LNCaP clone FGC (cell line): ENCODE data around the gene PRSS16.
"Not testable (repeated sequence)": the region's sequence is repeated elsewhere in the genome, so short reads cannot be mapped to it uniquely, and the experiment has no call there.

ENCODE experiments used
- DNase-seq: peaks from one replicate; pipeline ENCODE4 v3.0.0-alpha.2; 2011; ENCODE audit warnings: low read depth
- H3K4me3 ChIP-seq: 2 replicates; pipeline ENCODE4 v1.5.1; 2011; ENCODE audit warnings: mild to moderate bottlenecking, low read depth, low read length, control low read depth
- TF ChIP-seq, protein P1 (sequence below): IDR thresholded peaks from 2 replicates; pipeline ENCODE4 v1.5.1; 2012; ENCODE audit warnings: mild to moderate bottlenecking; ENCODE audit not compliant: control insufficient read depth, insufficient read depth; ENCODE audit errors: extremely low read depth

Gene PRSS16, protein sequence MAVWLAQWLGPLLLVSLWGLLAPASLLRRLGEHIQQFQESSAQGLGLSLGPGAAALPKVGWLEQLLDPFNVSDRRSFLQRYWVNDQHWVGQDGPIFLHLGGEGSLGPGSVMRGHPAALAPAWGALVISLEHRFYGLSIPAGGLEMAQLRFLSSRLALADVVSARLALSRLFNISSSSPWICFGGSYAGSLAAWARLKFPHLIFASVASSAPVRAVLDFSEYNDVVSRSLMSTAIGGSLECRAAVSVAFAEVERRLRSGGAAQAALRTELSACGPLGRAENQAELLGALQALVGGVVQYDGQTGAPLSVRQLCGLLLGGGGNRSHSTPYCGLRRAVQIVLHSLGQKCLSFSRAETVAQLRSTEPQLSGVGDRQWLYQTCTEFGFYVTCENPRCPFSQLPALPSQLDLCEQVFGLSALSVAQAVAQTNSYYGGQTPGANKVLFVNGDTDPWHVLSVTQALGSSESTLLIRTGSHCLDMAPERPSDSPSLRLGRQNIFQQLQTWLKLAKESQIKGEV

DNA sequence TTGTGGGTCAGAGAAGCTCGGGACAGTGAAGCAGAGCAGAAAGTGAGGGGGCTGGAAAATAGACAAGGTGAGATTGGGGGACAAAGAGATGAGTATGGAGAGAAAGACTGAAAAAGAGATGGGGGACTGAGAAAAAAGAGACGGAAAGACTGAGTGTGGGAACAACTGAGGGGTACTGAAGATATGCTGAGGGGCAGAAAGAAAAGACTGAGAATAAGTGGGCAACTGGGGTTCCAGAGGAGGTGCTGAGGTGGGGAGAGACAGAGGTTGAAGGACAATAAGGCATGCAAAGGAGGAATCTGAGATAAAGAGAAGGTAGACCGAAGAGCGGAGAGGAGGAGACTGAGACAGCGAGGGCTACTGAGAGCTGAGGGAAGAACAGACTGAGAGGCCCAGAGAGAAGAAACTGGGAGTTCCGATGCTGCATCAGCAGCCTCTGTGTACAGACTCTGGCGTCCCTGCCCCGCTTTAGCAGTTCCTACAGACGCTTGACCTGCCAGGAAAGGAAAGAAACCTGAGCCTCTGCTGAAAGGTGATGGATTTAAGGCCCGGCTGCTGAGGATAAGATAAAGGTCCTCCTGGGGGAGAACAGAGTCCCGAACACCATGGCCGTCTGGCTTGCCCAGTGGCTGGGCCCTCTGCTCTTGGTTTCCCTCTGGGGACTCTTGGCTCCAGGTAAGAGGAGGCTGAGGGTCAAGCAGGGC is at the start of gene PRSS16:
PRSS16 (plus strand) TSS at position 569 of the 704 bp plus-strand sequence; CDS start at position 606, 37 bp downstream.
- no peak within 1 kb of the TSS for H3K4me3 ChIP-seq
- DNase-seq, result no peak
- TF ChIP-seq, protein P1, sequence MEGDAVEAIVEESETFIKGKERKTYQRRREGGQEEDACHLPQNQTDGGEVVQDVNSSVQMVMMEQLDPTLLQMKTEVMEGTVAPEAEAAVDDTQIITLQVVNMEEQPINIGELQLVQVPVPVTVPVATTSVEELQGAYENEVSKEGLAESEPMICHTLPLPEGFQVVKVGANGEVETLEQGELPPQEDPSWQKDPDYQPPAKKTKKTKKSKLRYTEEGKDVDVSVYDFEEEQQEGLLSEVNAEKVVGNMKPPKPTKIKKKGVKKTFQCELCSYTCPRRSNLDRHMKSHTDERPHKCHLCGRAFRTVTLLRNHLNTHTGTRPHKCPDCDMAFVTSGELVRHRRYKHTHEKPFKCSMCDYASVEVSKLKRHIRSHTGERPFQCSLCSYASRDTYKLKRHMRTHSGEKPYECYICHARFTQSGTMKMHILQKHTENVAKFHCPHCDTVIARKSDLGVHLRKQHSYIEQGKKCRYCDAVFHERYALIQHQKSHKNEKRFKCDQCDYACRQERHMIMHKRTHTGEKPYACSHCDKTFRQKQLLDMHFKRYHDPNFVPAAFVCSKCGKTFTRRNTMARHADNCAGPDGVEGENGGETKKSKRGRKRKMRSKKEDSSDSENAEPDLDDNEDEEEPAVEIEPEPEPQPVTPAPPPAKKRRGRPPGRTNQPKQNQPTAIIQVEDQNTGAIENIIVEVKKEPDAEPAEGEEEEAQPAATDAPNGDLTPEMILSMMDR, result no peak

DNA sequence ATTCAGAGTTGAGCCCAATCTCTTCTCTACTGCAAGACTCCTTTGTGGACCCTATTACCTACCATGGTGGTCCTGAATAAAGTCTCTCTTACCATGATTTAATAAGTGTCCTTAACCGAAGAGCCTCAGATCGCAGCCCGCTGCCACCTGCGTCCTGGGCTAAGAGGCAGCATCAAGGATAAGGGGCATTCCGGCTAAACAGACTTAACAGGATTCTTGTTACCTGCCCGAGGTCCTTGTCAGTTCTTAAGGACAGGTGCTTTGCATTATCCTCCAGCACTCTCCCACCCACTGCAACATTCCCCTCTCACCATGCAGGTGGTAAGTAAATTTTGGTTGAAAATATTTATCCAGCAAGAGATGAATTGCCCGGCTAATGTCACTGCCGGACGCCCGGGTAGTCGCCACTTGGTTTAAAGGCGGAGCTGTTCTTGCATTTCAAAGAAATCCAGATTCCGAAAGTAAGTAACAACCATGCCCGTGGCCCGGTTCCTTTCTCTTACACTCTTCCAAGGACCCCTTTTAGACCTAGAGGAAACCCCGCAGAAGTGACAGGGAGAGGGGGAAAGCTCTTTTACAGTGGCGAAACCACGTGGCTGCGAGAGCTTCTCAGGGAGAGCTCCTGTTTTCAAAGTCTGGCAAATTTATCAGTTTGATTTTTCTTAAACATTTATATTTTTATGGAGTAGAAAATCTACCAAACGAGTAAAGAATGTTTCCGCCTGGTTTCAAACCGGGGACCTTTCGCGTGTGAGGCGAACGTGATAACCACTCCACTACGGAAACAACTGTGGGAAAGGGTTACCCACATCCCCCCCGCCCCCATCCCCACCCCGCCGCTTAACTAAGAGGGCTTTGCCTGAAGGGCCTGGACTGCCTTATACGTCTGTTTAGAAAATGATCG is 41.9 kb upstream of the PRSS16 start:
- TF ChIP-seq, protein P1, result no peak
- H3K4me3 ChIP-seq, result no peak overlapping the region
- no peak for DNase-seq

DNA sequence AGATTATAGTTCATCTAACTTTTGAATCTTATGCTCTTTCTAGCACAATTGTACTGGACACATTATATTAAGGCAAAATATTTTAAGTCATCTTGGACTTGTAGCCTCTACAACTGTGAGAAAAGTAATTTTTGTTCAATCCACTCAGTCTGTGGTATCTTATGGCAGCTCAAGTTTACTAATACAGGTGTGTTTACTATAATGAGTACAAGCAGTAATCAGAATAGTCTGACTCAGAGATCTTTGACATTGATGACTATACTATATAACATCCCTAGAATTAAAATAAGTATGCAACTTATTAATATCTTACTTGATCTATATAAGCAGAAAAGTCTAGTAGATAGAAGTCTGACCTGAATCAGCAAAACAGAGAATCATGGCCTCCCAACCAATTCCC is 40.7 kb upstream of the PRSS16 start:
- DNase-seq, result no peak
- TF ChIP-seq, protein P1, result no peak
- H3K4me3 ChIP-seq, result no peak overlapping the region

DNA sequence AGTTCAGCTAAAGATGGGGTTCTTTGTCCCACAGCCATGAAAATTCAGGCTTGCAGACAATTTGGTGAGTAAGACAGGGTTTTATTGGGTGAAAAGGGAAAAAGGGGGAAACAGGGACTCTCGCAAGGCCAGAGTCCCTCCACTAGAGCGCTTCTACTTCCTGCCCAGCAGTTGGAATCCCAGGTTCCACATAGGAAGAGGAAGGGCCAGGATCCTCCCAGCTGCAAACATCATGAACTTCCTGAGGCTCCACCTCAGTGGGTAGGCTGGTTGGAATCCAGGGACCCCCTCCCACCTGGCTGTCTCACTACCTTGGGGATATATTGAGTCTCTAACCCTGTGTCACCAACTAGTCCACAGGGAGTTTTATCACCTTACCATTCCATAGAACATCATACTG is 39.5 kb upstream of the PRSS16 start:
- no peak overlapping the region for H3K4me3 ChIP-seq
- TF ChIP-seq, protein P1, result no peak

DNA sequence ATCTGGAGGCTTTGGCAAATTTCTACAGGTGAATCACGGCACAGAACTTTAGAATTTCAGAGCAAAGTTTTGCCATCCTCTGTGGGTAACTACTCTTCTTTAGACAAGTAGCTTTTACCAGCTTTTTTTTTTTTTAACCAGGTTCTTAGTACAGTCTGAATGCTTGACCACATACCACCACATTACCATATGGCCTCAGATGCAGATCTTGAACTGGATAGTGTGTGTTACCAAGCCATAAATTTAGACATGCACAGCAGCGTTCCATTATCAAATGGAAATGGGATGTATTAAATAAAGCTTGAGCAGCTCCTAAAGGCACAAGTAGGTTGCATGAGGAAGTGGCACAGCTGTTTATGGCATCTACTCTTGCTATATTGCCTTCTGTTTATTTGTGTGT is 38.3 kb upstream of the PRSS16 start:
- no peak overlapping the region for H3K4me3 ChIP-seq
- TF ChIP-seq, protein P1, result no peak
- DNase-seq, result no peak

More for the DNA sequence above, 39.5 kb upstream of the PRSS16 start:
- DNase-seq, result no peak

DNA sequence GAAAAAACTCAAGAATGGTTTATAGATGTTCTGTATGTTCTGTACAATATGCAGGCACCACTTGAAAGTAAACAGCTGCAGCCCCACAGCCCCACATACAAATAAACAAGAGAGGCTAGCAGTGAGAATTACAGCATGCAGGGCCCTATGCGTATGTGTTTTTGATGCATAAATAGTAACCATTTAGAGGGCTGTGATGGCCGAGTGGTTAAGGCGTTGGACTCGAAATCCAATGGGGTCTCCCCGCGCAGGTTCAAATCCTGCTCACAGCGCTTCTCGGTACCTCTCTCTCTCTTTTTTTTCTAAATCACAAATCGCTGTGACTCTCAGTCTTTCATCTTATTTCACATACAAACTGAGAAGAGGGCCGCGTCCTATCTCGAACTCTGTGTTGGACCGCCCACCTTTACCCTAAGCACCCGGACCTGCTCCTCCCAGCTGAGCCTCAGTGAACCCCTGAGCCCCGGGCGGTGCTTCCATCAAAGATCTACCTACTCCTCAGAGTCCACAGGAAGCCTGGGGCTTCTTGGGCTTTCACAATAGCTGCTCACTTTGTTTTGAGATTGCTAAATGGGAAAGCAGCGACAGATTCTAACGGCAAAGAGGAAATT is 37.7 kb upstream of the PRSS16 start:
- TF ChIP-seq, protein P1, result no peak
- no peak for DNase-seq
- no peak overlapping the region for H3K4me3 ChIP-seq

DNA sequence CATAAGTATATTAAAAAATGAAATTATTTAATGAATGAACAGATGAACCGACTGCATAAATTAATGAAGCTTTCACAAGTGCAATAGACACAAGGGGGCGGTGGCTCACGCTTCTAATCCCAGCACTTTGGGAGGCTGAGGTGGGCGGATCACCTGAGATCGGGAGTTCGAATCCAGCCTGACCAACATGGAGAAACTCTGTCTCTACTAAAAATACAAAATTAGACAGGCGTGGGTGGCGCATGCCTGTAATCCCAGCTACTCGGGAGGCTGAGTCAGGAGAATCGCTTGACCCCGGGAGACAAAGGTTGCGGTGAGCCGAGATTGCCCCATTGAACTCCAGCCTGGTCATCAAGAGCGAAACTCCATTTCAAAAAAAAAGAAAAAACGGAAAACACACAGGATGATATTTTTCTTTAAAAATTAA is 34.4 kb upstream of the PRSS16 start:
- not testable (repeated sequence) for DNase-seq, H3K4me3 ChIP-seq
